ENCODE data around the gene LRTM2.

Gene LRTM2

GRCh38 chr12:1797991-1798640 lies 22.2 kb upstream of the LRTM2 start:
- DNase-seq = no peak
- ATAC-seq = no peak

DNA sequence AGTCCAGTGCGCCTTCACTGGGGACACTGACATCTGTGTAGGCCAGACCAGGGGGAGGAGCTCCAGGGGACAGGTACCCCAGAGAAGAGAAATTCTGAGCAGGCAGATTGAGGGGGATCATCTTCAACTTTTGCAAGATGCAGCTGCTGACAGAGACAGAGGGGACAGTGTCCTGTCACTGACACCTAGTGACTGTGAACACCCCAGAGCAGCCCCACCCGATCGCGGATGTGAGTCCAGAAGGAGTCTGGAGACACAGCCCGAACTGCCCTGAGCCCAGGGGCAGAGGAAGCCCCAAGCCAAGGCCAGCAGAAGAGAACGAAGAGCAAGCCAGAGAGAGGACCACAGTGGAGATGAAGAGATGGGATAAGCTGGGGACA lies 21.7 kb upstream of the LRTM2 start:
- DNase-seq (no peak), ATAC-seq (no peak)

DNA sequence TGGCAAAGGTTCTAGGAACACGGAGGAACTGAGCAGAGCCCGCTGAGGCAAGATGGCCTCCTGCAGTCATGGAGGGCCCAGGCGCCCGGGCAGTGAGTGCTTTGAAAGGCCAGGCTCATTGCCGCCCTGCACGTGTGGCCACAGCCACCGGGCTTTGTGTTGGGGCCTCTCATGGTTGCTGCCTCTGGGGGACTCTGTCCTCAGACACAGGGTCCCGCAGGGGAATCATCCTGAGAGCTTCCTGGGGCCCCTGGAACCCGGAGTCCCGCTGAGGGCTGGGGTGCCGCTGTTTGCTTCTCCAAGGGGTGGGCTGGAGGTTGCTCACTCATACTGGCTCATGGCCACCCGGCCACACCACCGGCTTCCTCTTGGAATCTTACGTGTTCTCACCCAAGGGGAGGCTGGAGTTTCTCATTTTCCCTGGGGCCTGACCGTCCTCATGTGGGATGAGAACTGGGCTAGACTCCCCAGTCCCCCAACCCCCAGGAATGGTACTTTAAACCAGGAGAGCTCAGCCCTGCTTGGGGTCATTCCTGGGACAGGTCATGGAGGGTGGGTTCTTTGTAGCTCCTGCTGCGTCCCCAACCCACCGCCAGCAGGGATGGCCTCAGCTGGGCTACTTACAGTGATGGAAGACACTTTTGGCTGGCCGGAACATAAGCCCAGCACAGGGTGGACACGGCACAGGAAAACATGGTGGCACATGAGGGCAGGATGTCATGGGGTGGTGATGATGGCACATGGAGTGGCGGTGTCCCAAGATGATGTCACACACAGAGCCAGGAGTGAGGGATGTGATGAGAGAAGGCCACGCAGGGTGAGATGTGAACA lies 21.1 kb upstream of the LRTM2 start:
- no peak for DNase-seq

GRCh38 chr12:1799882-1800400 lies 20.4 kb upstream of the LRTM2 start:
- no peak for DNase-seq
- no peak for ATAC-seq

More for the DNA sequence above, 21.1 kb upstream of the LRTM2 start:
- no peak for ATAC-seq

DNA sequence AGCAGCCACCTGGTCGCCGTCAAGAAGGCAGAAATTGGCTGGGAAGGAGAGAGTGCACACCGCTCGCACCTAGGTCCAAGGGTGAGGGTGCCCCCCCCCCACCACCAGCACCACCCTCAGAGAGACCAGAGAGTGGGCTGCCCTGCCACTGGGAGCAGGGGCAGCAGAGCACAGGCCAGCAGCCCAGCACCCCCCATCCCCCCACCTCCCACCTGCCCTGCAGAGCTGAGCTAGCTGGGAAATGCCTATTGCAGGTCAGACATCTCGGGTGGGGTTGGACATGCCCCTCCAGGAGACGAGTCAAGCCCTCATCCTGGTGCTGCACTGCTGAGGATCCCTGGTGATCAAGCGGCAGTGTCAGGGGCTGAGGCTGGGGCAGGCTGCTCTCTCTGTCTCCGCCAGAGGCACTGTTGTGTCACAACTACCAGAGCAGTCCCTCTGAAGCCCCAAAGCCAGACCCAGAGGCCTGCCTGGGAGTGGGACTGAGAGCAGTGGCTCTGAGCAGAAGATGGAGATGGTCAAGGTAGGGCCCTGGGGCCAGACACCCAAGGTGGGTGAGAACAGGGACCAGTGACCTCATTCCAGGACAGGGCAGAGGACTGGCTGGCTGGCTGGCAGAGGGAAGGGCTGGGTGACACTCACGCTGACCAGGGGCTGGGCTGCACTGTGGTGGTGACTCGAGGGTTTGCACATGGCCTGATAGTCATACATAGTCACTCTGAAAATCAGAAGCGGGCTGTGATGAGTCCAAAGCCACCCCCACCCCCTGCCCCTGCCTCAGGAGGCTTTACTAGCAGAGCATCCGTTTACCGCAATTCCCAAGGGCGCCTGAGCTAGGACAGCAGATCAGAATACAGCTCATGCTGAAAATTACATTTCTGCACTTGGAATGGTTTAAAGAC lies 19.7 kb upstream of the LRTM2 start:
- ATAC-seq = no peak
- no peak for DNase-seq

DNA sequence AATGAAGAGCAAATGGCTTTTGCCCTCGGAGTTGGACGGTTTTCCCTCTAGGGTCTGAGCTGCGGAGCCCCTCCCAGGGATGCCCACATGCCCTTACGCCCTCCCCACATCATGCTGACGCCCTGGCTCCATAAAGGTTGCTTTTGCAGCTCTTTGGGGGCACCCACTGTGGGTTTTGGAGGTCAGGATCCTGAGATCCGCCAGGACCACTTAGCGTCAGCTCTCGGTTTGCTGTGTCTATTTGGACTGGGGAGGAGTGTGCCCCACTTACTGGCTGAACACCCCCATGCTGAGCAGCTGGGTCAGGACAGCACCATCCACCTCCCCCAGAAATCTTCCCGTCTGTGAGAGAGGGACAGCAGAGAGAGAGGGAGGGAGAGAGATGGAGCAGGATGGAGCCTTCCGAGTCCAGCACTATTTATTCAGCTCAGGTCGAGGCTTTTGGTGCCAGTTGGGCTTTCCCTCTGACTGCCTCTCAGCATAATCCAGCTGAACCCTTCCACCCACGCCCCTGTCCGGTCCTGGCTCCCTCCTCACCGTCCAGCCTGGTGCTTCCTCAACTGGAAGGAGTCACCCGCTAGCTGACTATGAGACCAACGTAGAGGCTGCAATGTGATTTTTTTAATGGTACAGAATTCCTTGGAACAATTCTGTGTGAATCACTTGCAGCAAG lies 18.9 kb upstream of the LRTM2 start:
- DNase-seq = no peak
- ATAC-seq = no peak

DNA sequence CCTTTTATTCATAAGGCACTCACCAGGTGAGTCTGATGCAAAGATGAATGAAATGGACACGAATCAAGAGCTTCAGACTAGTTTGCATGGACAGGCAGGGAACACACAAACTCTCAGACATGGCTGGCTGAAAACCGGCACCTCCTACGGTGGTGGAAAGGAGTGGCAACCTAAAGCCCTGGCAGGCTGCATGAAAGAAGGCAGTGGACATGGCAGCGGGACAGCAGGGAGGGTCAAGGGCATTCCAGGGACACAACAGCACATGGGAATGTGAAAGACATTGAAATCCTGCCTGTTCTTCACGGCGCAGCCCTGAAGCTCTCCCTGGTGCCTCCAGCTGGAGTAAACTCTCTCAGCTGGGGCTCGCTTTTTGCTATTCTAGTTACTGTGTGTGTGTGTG lies 16.6 kb upstream of the LRTM2 start:
- ATAC-seq = no peak
- no peak for DNase-seq

DNA sequence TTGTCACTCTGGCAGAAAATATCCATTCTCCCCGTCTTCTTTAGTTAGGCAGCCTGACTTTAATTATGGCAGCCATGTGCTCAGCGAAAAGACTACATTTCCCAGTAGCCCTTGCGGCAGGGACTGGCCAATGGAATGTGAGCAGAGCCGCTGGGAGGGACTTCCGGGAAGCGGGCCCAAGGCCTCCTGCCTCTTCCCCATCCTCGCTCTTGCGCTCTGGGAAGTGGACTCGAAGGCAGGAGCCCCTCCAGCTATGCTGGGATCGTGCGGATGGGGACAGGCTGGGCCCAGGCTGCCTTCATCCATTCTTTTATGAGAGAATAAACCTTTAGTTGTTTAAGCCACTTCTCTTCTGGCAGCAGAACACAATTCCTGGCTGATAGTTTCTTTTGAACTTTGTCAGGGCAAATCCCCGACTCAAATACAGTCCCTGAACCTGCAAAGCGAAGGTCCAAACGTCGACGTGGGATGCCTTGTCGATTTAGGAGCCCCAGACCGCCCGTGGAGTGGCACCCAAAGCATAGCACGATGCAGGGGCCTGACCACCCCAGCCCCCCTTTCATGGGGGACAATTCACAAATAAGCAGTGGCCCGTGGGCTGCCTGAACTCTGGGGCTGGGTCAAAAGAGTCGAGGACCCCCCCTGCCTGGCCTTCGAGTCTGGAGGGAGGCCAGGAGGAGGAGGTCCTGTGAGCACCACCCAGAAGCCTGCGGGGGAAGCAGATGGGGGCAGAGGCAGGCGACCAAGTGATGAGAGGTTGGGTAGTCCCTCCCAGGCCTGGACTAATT lies 15.6 kb upstream of the LRTM2 start:
- peak; percentile 87 for DNase-seq

GRCh38 chr12:1805441-1806081 lies 14.8 kb upstream of the LRTM2 start:
- no peak for DNase-seq
- ATAC-seq = no peak

More for the DNA sequence above, 15.6 kb upstream of the LRTM2 start:
- ATAC-seq = peak; percentile 89

DNA sequence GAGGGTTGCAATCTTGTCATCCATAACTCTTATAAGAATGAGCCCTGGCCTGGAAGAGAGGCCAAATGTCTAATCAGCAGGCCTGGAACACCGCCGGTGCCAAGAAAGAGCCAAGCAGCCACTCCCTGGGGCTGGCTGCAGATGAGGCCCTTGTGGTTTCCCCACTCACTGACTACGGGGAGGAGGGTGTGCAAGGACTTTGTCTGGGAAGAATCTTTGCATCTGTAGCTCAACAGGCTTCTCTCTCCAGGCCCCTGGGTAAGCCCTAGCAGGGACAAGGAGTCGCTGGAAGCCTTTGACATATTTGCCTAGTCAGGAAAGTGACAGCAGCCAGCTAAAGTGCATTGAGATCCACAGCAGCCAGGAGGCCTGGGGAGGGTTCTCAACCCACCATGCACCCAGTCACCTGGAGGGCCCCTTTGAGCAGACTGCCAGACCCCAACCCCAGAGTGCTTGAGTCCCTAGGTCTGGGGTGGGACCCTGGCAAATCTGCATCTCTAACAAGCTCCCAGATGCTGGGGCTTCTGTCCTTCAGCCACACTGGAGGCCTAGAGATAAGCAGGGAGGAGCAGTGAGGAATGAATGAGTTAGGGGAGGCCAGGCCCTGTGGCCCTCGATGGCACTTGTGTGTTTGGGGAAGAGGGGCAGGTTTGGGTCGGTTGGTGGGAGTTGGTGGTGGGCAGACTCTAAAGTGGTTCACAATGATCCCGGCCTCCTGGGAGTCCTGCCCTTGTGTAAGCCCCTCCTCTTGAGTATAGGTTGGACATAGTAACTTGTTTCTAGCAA lies 13.9 kb upstream of the LRTM2 start:
- no peak for DNase-seq
- no peak for ATAC-seq

DNA sequence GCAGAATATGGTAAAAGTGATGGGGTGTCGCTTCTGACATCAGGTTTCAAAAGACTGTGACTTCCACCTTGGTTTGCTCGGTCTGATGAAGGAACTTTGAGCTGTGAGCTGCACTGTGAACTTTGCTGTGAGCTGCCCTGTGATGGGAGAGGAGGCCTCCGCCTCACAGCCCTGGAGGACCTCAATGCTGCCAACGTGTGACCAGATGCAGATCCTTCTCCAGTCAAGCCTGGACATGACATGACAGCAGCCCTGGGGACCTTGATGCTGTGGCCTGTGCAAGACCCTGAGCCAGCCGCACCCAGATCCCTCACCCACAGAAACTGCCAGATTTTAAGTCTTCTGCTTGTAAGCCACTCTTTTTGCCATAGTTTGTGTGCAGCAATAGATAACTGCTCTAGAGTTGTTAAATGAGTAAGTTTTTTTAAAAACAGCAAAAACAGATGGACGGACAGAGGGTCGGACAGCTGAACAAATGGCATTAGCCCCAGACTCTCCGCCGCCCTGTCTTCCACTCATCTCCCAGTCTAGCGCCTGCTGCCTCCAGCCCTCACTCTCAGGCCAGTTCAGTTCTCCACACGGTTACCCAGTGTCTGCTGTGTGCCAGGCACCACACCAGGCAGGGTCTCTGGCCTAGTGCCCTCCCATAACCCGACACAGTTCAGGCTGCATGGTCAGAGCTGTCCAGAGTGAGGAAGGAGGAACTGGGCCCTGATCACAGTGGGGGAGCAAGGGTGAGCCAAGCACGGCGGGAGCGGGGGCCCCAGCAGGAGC lies 13.1 kb upstream of the LRTM2 start:
- ATAC-seq (no peak), DNase-seq (no peak)

DNA sequence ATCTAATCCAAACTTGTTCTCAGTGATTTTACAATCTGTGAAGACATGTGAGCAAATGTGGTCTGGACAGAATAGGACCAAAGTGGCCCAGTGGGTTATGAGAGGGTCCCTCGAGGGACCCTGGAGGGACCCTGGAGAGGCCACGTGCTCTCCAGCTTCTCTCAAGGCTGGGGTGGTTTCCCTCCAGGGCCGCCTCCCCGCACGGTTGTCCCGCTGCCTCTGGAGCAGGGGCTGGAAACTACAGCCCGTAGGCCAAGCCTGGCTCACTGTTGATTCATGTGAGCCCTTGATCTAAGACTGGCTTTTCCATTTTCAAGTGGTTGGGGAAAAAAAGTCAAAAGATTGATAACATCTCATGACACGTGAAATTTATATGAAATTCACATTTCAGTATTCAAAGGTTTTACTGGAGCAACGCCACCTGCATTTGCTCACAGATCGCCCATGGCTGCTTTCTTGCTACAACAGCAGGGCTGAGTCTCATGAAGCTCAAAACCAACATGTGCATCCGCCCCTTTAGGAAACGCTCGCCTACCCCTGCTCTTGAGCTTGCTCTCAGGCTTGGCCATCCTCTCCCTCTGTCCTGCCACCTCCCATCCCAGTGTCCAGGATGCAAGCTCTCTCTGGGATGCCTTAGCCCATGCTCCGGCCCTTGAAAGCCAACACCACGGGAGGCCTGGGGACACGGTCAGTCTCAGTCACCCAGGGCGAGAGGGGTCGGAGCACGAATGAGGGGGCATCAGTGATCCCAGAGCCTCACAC lies 12.1 kb upstream of the LRTM2 start:
- ATAC-seq = no peak
- no peak for DNase-seq

DNA sequence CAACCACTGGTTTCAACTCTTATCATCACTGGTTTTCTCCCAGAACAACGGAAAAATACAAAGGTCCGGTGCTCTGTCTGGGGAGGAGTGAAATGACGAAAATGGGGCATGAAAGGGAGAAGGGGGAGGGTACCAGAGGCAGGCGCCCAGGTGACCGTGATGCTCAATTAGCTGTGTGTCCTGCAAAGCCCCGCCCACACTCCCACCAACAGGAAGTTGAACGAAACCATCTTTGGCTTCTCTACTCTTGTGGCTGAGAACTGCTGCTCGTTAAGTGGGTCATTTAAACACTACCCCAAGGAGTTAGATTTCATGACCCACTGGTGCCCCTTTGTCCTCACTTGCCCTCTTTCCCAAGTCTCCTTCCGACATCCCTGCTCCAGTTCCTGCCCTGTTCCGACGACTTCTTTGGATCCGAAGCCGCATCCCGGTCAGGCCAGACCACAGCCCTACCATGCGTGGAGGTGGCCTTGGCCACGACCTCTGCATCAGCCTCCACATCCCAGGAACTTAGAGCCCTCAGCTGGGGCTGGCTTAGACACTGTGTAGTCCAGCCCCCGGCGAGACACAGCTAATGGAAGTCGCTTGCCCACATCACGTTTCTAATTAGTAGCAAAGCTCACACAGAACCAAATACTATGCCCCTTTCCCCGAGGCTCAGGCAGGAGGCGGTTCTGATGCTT lies 11.4 kb upstream of the LRTM2 start:
- no peak for DNase-seq
- no peak for ATAC-seq

GRCh38 chr12:1809591-1810190 lies 10.7 kb upstream of the LRTM2 start:
- ATAC-seq = no peak
- no peak for DNase-seq

DNA sequence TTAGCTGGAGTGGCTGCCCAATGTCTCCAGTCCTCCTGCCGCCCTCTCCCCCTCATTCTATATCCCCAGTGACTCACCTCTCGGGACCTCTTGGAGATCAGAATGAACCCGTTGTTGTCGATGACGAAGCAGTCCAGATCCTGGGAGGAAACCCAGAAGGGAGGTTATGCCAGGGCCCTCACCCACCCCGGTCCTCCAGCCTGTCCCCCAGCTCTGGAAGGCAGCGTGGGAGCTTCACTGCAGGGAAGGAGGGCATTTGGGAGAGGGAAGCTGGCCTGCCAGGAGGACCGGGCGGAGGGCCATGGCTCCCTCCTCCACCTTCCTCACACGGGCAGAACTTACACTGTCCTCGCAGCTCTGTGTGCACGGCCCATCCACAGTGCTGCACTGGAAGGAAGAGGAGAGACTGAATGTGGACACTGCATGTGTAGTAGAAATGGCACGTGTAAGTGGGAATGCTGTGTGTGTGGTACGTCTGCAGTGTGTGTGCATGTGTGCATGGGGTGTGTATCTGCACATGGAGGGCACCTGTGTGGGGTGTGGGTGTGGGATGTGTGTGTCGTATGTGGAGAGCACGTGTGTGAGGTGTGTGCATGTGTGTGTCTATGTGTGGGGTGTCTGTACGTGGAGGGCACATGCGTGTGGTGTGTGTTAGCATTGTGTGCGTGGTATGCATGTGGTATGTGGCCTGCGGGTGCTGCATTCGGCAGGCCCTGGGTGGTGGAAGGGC lies 10.0 kb upstream of the LRTM2 start:
- no peak for DNase-seq
- ATAC-seq = no peak

DNA sequence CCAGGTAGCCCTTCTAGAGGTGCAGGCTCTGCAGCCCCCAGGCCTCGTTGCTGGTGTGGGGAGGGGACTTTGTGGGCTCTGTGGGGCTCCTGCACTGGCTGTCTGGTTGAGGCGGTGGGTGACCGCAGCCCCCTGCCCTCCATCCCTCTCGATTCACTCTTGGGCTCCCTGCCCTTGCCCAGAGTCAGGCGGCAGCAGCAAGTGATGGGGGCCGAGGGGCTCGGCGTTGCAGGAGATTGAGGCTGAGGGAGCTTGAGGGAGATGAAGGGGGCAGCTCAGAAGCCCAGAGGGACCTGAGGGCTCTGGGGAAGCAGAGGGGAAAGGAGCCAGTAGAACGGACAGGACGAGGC lies 9.5 kb upstream of the LRTM2 start:
- ATAC-seq = no peak
- no peak for DNase-seq
